WTC11 (cell line): ENCODE measurements around the gene IP6K3. TPM values are rescaled to one million over a fixed set of nuclear protein-coding genes. Genes with fewer than 3 reads are reported as not detected.
A peak's percentile ranks its signal among the peaks of the same experiment; 100 is the strongest.

Source experiments
- ATAC-seq: fragments of 200-7000 bp; cut with Tn5 transposase; 2 replicates; pipeline ENCODE4 v1.10.0; 2021; ENCODE audit warnings: mild to moderate bottlenecking, moderate library complexity
- CTCF ChIA-PET: fragments of 300-600 bp; sonication (Branson Sonifier 250); formaldehyde crosslinking; loops from one replicate; lab custom pipeline; 2021; ENCODE audit warnings: antibody characterized with exemption; lab: Charles Lee
- POLR2A ChIA-PET: fragments of 350-600 bp; sonication (Branson Sonifier 250); formaldehyde crosslinking; loops from one replicate; lab custom pipeline; 2021; ENCODE audit warnings: antibody characterized with exemption; lab: Charles Lee
- DNase-seq: peaks from one replicate; pipeline ENCODE4 v3.0.0; 2021; ENCODE audit warnings: low spot score
- H3K27ac Mint-ChIP-seq: 2 replicates; pipeline ENCODE4 v1.8.0; 2021; ENCODE audit warnings: mixed read lengths
- H3K27me3 Mint-ChIP-seq: 2 replicates; pipeline ENCODE4 v1.8.0; 2021; ENCODE audit warnings: low read depth, mild to moderate bottlenecking, moderate library complexity, mixed read lengths
- H3K36me3 Mint-ChIP-seq: 2 replicates; pipeline ENCODE4 v1.8.0; 2021; ENCODE audit warnings: mixed read lengths
- H3K4me1 Mint-ChIP-seq: 2 replicates; pipeline ENCODE4 v1.8.0; 2022; ENCODE audit warnings: mixed read lengths
- H3K4me3 Mint-ChIP-seq: 2 replicates; pipeline ENCODE4 v1.8.0; 2021; ENCODE audit warnings: mild to moderate bottlenecking, moderate library complexity, mixed read lengths
- H3K9me3 Mint-ChIP-seq: 2 replicates; pipeline ENCODE4 v1.8.0; 2021; ENCODE audit warnings: mixed read lengths
- CBFB ChIP-seq: sonication (generic); formaldehyde crosslinking; IDR thresholded peaks from 2 replicates; pipeline ENCODE4 v1.8.1; 2022; ENCODE audit warnings: mild to moderate bottlenecking, low read depth, missing genetic modification reagents
- CREB1 ChIP-seq: sonication (generic); formaldehyde crosslinking; IDR thresholded peaks from 2 replicates; pipeline ENCODE4 v1.8.0; 2023; ENCODE audit warnings: mild to moderate bottlenecking, missing genetic modification reagents
- GTF2I ChIP-seq: fragments of 250-450 bp; sonication (Bioruptor Pico); conservative IDR thresholded peaks from 2 replicates; pipeline ENCODE4 v1.4.0; 2021; ENCODE audit warnings: mild to moderate bottlenecking
- HMGA2 ChIP-seq: fragments of 250-450 bp; sonication (Bioruptor Pico); IDR thresholded peaks from 2 replicates; pipeline ENCODE4 v1.4.0; 2021; ENCODE audit warnings: mild to moderate bottlenecking, moderate library complexity
- IRF2 ChIP-seq: sonication (generic); formaldehyde crosslinking; IDR thresholded peaks from 2 replicates; pipeline ENCODE4 v1.8.0; 2022; ENCODE audit warnings: low read depth, missing genetic modification reagents, borderline replicate concordance
- NFE2L1 ChIP-seq: sonication (generic); formaldehyde crosslinking; IDR thresholded peaks from 2 replicates; pipeline ENCODE4 v1.8.1; 2023; ENCODE audit warnings: missing genetic modification reagents
- SOX15 ChIP-seq: fragments of 250-450 bp; sonication (Bioruptor Pico); IDR thresholded peaks from 2 replicates; pipeline ENCODE4 v1.9.0; 2021; ENCODE audit warnings: mild to moderate bottlenecking
- TEAD1 ChIP-seq: sonication (generic); formaldehyde crosslinking; IDR thresholded peaks from 2 replicates; pipeline ENCODE4 v1.8.0; 2022; ENCODE audit warnings: mild to moderate bottlenecking, missing genetic modification reagents
- ZBTB21 ChIP-seq: sonication (generic); formaldehyde crosslinking; IDR thresholded peaks from 2 replicates; pipeline ENCODE4 v1.8.1; 2023; ENCODE audit warnings: mild to moderate bottlenecking, missing genetic modification reagents, borderline replicate concordance
- ZNF138 ChIP-seq: sonication (generic); formaldehyde crosslinking; conservative IDR thresholded peaks from 2 replicates; pipeline ENCODE4 v1.8.1; 2022; ENCODE audit warnings: mild to moderate bottlenecking, moderate library complexity, missing genetic modification reagents
- ZNF219 ChIP-seq: sonication (generic); formaldehyde crosslinking; IDR thresholded peaks from 2 replicates; pipeline ENCODE4 v1.8.0; 2023; ENCODE audit warnings: missing genetic modification reagents, mild to moderate bottlenecking, borderline replicate concordance
- total RNA-seq: library from RNA; stranded (reverse); gene quantifications from 3 replicates; pipeline ENCODE4 v1.2.3, GENCODE V29; 2021
- TF ChIP-seq, protein P1 (sequence below): sonication (generic); formaldehyde crosslinking; IDR thresholded peaks from 2 replicates; pipeline ENCODE4 v1.8.1; 2023; ENCODE audit warnings: mild to moderate bottlenecking, moderate library complexity, missing genetic modification reagents
- TF ChIP-seq, protein P2 (sequence below): fragments of 250-450 bp; sonication (Bioruptor Pico); IDR thresholded peaks from 2 replicates; pipeline ENCODE4 v1.8.0; 2021; ENCODE audit warnings: mild to moderate bottlenecking
- TF ChIP-seq, protein P3 (sequence below): fragments of 200-600 bp; IDR thresholded peaks from 2 replicates; pipeline ENCODE4 v1.8.0; 2022; ENCODE audit warnings: antibody characterized with exemption
- TF ChIP-seq, protein P4 (sequence below): fragments of 250-450 bp; sonication (Bioruptor Pico); conservative IDR thresholded peaks from 2 replicates; pipeline ENCODE4 v1.9.0; 2021; ENCODE audit warnings: mild to moderate bottlenecking
- TF ChIP-seq, protein P5 (sequence below): sonication (generic); formaldehyde crosslinking; IDR thresholded peaks from 2 replicates; pipeline ENCODE4 v1.8.1; 2022; ENCODE audit warnings: low read depth, missing genetic modification reagents, borderline replicate concordance

Gene IP6K3
- total RNA-seq, 1 experiment from 2014 or later = 1.1 TPM

DNA sequence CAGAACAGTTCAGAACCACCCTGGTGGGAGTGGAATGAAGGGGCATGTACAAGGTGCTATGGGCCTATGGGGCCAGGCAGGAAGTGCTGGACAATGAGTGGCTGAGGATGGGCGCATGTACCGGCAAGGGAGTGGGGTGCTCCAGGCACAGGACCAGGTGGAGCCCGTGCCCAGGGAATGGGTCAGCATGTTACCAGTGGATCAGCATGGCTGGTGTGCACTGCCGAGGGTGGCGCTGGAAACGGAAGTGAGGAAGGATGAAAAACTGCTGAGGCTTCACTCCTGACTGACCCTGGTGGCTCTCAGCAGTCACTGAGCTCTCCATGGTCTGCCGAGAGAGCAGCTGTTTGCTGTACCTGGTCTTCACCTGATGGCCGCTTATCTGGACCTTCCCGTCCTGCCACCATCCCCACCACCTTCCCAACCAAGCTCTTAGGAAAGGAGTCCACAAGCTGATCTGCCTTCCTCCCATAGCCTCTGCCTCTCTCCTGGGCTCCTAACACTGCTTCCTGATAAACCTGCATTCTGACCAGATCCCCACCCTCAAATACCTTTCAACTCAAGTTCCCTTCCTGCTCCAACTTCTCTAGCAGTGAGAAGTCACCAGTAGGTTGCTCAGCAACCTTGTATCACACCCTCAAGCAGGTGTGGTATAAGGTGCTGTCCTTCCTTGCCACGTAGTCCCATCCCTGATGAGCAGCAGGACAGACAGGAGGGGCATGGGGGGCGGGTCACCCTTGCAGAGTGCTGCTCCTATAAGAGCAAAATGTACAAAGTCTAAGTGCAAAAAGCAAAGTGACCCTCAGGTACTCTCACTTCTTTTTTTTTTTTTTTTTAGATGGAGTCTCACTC is 42.3 kb downstream of the IP6K3 start:
- no peaks in the 10 kb centered on the region for H3K9me3 Mint-ChIP-seq
- H3K36me3 Mint-ChIP-seq = peaks cover 38% of the 10 kb centered on the region
- ATAC-seq = no peak
- H3K4me3 Mint-ChIP-seq = no peak overlapping the region
- H3K27me3 Mint-ChIP-seq = no peaks in the 10 kb centered on the region
- DNase-seq = no peak
- TF ChIP-seq HMGA2 (no peak), GTF2I (CRISPR knock-in tag) (no peak), ZNF138 (no peak), NFE2L1 (no peak)
- TF ChIP-seq, protein P1, sequence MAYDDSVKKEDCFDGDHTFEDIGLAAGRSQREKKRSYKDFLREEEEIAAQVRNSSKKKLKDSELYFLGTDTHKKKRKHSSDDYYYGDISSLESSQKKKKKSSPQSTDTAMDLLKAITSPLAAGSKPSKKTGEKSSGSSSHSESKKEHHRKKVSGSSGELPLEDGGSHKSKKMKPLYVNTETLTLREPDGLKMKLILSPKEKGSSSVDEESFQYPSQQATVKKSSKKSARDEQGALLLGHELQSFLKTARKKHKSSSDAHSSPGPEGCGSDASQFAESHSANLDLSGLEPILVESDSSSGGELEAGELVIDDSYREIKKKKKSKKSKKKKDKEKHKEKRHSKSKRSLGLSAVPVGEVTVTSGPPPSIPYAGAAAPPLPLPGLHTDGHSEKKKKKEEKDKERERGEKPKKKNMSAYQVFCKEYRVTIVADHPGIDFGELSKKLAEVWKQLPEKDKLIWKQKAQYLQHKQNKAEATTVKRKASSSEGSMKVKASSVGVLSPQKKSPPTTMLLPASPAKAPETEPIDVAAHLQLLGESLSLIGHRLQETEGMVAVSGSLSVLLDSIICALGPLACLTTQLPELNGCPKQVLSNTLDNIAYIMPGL = no peak
- TF ChIP-seq, protein P2, sequence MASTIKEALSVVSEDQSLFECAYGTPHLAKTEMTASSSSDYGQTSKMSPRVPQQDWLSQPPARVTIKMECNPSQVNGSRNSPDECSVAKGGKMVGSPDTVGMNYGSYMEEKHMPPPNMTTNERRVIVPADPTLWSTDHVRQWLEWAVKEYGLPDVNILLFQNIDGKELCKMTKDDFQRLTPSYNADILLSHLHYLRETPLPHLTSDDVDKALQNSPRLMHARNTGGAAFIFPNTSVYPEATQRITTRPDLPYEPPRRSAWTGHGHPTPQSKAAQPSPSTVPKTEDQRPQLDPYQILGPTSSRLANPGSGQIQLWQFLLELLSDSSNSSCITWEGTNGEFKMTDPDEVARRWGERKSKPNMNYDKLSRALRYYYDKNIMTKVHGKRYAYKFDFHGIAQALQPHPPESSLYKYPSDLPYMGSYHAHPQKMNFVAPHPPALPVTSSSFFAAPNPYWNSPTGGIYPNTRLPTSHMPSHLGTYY (CRISPR knock-in tag) = no peak
- peaks cover 33% of the 10 kb centered on the region for H3K4me1 Mint-ChIP-seq
- H3K27ac Mint-ChIP-seq = no peak overlapping the region
- POLR2A ChIA-PET = no interaction called here
- CTCF ChIA-PET = interaction anchor here (0.9 to 1.5 kb wide), 3 partner anchors 112 to 121 kb away, joined by 3 to 5 read pairs (median 4); no protein-coding TSS in a partner anchor

DNA sequence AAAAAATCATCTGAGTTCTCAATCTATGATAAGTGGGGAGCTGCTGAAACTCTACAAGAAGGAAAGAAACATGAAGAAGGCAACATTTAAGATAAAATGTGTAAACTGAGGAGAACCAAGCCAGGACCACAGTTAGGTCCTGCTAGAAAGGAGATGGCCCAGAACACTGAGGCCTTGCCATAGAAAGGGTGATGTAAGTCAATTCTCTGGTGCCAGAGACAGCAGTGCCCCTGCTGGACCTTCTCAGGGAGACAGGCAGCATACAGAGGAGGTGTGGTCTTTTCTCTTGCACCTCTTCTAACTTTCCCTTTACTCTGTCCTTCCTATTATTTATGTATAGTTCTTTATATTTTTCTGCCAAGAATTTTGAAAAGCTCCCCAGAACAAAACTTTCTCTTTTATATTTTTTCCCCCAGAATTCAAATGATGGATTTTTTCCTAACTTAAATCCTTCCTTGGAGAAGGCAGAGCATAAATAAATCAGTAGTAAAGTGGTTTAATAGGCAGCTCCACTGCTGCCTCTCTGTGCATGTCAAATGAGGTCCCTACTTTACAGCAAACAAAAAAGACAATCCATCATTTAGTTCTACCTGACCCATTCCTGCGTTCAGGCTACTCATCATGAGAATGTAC is 44.2 kb downstream of the IP6K3 start:
- no peaks in the 10 kb centered on the region for H3K9me3 Mint-ChIP-seq
- H3K36me3 Mint-ChIP-seq = peaks cover 35% of the 10 kb centered on the region
- ATAC-seq = peak; percentile 78
- CTCF ChIA-PET = interaction anchor here (0.8 to 3.7 kb wide), 8 partner anchors 9 to 153 kb away, joined by 3 to 38 read pairs (median 4); partner anchors contain the start of genes ITPR3 and UQCC2
- peaks cover 31% of the 10 kb centered on the region for H3K4me1 Mint-ChIP-seq
- no peak for TF ChIP-seq ZNF219 (CRISPR knock-in tag)
- TF ChIP-seq TEAD1 (CRISPR knock-in tag) = no peak
- TF ChIP-seq, protein P3, sequence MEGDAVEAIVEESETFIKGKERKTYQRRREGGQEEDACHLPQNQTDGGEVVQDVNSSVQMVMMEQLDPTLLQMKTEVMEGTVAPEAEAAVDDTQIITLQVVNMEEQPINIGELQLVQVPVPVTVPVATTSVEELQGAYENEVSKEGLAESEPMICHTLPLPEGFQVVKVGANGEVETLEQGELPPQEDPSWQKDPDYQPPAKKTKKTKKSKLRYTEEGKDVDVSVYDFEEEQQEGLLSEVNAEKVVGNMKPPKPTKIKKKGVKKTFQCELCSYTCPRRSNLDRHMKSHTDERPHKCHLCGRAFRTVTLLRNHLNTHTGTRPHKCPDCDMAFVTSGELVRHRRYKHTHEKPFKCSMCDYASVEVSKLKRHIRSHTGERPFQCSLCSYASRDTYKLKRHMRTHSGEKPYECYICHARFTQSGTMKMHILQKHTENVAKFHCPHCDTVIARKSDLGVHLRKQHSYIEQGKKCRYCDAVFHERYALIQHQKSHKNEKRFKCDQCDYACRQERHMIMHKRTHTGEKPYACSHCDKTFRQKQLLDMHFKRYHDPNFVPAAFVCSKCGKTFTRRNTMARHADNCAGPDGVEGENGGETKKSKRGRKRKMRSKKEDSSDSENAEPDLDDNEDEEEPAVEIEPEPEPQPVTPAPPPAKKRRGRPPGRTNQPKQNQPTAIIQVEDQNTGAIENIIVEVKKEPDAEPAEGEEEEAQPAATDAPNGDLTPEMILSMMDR = peak; percentile 35; the same call in 1 of the 2 replicates
- TF ChIP-seq, all 79 proteins: peak for 1
- POLR2A ChIA-PET = no interaction called here
- no peaks in the 10 kb centered on the region for H3K27me3 Mint-ChIP-seq
- peak; percentile 55 for DNase-seq
- no peak overlapping the region for H3K4me3 Mint-ChIP-seq
- no peak overlapping the region for H3K27ac Mint-ChIP-seq

DNA sequence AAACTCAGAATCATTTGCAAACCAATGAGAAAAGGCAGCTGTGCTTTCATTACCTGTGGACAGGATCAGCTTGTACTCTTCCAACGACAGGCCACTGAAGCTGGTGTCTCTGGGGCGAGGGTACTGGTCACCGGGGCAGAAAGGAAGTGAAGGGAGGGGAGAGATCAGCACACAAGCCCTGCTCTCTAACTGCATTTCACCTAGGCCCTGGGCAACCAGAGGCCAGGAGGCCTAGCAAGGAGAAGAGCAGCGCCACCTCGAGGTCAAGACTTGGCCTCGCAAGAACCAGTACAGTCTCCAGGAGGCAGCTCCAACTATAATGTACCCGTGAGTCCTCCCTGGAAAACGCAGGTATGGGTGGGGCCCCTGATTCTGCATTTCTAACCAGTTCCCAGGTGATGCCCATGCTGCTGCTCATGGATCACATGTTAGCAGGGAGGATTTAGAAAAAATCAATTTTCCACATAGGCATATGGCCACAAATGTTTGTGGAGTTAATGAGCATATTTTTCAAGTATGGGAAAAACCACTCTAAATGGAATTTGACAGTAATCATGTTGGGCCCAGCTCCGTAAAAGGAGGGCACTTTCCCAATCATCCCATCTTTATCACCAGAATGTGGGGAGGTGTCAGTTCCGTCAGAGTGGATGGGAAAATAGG is 46.2 kb downstream of the IP6K3 start:
- DNase-seq = peak; percentile 86
- ATAC-seq = peak; percentile 93
- Mint-ChIP-seq H3K4me1 (peaks cover 24% of the 10 kb centered on the region), H3K4me3 (no peak overlapping the region), H3K36me3 (peaks cover 41% of the 10 kb centered on the region), H3K27me3 (no peaks in the 10 kb centered on the region), H3K27ac (no peak overlapping the region), H3K9me3 (no peaks in the 10 kb centered on the region)
- POLR2A ChIA-PET = interaction anchor here (0.8 to 1.2 kb wide), 2 partner anchors 10 to 11 kb away, joined by 3 read pairs; partner anchors contain the start of gene UQCC2
- CTCF ChIA-PET = interaction anchor here (0.5 to 3.7 kb wide), 49 partner anchors 9 to 463 kb away, joined by 3 to 38 read pairs (median 4); partner anchors contain the start of genes BAK1, ITPR3 and UQCC2
- no peak for TF ChIP-seq CBFB (CRISPR knock-in tag)
- TF ChIP-seq, protein P3 = peak; percentile 66
- TF ChIP-seq, protein P4, sequence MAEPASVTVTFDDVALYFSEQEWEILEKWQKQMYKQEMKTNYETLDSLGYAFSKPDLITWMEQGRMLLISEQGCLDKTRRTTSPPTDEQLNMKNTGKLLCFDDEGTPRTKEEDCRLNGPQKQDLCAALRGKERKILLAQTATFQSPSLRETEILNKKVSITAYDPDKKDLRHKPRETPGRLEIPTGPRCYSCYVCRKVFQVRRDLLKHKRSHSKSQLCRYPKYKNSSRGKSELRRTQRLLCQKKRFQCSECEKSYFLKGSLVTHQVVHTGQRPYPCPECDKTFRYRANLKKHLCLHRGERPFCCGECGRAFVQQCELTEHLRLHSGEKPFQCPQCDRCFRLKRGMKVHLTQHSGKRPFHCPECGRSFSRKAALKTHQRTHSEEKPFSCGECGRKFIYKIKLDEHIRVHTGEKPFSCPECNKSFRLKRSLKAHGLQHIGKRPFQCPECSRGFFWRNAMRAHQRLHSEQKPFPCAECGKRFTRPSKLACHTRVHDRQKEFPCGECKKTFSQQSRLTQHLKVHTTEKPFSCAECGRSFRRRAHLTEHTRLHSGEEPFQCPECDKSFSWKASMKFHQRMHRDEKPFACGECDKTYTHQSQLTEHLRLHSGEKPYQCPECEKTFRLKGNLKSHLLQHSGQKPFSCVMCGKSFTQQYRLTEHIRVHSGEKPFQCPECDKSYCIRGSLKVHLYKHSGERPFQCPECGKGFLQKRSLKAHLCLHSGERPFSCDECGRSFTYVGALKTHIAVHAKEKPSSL (CRISPR knock-in tag) = no peak
- TF ChIP-seq, protein P5, sequence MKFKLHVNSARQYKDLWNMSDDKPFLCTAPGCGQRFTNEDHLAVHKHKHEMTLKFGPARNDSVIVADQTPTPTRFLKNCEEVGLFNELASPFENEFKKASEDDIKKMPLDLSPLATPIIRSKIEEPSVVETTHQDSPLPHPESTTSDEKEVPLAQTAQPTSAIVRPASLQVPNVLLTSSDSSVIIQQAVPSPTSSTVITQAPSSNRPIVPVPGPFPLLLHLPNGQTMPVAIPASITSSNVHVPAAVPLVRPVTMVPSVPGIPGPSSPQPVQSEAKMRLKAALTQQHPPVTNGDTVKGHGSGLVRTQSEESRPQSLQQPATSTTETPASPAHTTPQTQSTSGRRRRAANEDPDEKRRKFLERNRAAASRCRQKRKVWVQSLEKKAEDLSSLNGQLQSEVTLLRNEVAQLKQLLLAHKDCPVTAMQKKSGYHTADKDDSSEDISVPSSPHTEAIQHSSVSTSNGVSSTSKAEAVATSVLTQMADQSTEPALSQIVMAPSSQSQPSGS = no peak
- no peak for TF ChIP-seq IRF2 (CRISPR knock-in tag)
- no peak for TF ChIP-seq SOX15 (CRISPR knock-in tag)
- no peak for TF ChIP-seq ZBTB21 (CRISPR knock-in tag)
- TF ChIP-seq CREB1 = no peak
